Measurements from ENCODE around the gene DNAJC1.
"Not testable (repeated sequence)": the region's sequence is repeated elsewhere in the genome, so short reads cannot be mapped to it uniquely, and the experiment has no call there.

Gene DNAJC1

DNA sequence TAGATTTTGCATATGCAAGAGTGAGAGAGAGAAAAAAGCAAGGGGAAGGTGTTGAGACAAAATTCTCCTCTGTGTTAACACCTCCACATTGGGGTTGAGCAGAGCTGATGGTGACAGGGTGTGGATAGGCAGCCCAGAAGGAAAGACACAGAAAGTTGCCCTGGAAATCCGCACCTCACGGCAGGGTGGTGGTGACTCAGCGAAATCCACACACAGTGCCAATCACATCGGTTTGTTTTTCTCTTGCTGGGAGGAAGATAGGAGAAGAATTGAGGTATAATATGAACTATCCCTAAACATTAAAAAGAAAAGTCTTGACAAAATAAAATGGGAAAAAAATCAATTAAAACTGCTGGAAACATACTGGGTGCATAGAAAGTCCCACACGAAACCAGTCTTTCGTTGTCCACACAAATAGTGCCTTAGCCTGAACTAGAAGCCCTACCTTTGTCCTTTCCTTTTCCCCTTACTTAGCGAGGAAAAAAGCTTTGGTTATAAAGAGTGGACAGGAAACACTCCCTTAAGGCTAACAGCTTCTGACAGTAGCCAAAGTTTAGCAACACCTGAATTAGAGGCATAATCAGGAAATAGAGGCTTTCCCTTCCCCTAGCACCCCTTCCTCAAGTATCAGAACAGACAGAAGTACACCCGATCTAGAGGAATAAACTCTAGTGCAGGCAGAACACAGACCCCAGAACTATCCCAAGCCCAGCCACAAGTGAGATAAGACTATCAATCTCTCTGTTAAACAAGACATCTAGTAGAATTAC lies 39.2 kb upstream of the DNAJC1 start:
- H3K4me3 Mint-ChIP-seq = peak overlapping the region; percentile 6

DNA sequence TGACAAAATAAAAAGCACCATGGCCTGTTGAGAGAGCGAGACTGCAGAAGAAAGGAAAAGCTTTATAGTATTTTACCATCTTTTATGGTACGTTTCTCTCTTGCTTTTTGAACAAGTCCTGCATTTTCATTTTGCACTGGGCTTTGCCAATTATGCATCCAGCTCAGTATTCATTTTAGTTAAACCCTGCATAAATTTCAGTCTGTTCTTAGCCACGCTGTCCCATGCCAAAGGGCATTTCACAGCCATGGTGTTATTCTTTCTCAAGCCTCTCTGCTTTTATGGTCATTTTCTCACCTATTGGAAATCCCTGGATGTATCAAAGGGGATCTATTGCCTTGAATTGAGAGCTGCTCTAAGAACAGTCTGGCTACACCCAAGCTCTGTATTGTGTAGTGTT lies 30.8 kb upstream of the DNAJC1 start:
- no peak for DNase-seq
- Mint-ChIP-seq H3K27me3 (ENCODE audit: low read depth, poor library complexity) (no peaks in the 10 kb centered on the region), H3K4me1 (no peaks in the 10 kb centered on the region), H3K27ac (no peak overlapping the region), H3K36me3 (ENCODE audit: low read depth) (peaks cover 33% of the 10 kb centered on the region), H3K4me3 (no peak overlapping the region), H3K9me3 (peaks cover 59% of the 10 kb centered on the region)
- TF ChIP-seq, protein P1, sequence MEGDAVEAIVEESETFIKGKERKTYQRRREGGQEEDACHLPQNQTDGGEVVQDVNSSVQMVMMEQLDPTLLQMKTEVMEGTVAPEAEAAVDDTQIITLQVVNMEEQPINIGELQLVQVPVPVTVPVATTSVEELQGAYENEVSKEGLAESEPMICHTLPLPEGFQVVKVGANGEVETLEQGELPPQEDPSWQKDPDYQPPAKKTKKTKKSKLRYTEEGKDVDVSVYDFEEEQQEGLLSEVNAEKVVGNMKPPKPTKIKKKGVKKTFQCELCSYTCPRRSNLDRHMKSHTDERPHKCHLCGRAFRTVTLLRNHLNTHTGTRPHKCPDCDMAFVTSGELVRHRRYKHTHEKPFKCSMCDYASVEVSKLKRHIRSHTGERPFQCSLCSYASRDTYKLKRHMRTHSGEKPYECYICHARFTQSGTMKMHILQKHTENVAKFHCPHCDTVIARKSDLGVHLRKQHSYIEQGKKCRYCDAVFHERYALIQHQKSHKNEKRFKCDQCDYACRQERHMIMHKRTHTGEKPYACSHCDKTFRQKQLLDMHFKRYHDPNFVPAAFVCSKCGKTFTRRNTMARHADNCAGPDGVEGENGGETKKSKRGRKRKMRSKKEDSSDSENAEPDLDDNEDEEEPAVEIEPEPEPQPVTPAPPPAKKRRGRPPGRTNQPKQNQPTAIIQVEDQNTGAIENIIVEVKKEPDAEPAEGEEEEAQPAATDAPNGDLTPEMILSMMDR (IDR thresholded peaks at IDR 0.05) = no peak

More for the DNA sequence above, 39.2 kb upstream of the DNAJC1 start:
- H3K27me3 Mint-ChIP-seq (ENCODE audit: low read depth, poor library complexity) = no peaks in the 10 kb centered on the region
- TF ChIP-seq, protein P1 (IDR thresholded peaks at IDR 0.05) = no peak
- peak overlapping the region; percentile 14 for H3K27ac Mint-ChIP-seq
- H3K36me3 Mint-ChIP-seq (ENCODE audit: low read depth) = no peaks in the 10 kb centered on the region
- H3K9me3 Mint-ChIP-seq = peaks cover 14% of the 10 kb centered on the region
- H3K4me1 Mint-ChIP-seq = peaks cover 24% of the 10 kb centered on the region
- DNase-seq = no peak

DNA sequence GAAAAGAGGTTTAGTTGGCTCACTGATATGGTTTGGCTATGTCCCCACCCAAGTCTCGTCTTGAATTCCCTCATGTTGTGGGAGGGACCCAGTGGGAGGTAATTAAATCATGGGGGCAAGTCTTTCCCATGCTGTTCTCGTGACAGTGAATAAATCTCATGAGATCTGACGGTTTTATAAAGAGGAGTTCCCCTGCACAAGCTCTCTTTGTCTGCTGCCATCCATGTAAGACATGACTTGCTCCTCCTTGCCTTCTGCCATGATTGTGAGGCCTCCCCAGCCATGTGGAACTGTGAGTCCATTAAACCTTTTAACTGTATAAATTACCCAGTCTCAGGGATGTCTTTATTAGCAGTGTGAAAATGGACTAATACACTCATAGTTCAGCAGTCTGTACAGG lies 28.7 kb upstream of the DNAJC1 start:
- H3K9me3 Mint-ChIP-seq = peaks cover 66% of the 10 kb centered on the region
- H3K4me1 Mint-ChIP-seq = not testable (repeated sequence)

DNA sequence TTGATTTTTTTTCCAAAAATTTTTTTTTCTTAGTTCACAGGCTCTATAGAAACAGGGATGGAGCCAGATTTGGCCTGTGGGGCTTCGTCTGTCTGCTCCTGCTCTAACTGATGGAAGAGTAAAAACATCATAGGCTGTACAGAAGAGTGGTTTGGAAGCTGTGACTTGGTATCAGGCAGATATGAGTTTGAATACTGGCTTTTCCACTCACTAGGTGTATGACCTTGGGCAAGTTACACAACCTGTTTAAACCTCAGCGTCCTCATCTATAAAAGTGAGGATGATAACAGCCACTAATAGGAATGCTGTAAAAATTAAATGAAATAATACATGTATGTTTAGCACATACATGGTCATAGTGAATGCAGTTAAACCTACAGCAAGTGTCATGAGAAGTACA lies 26.9 kb upstream of the DNAJC1 start:
- Mint-ChIP-seq H3K27ac (no peak overlapping the region), H3K4me3 (no peak overlapping the region), H3K27me3 (ENCODE audit: low read depth, poor library complexity) (no peaks in the 10 kb centered on the region), H3K36me3 (ENCODE audit: low read depth) (peaks cover 30% of the 10 kb centered on the region), H3K9me3 (peaks cover 66% of the 10 kb centered on the region), H3K4me1 (no peaks in the 10 kb centered on the region)
- no peak for DNase-seq
- TF ChIP-seq, protein P1 (IDR thresholded peaks at IDR 0.05) = no peak

More for the DNA sequence above, 28.7 kb upstream of the DNAJC1 start:
- H3K27me3 Mint-ChIP-seq (ENCODE audit: low read depth, poor library complexity); DNase-seq; H3K4me3 Mint-ChIP-seq; H3K27ac Mint-ChIP-seq: not testable (repeated sequence)
- peaks cover 34% of the 10 kb centered on the region for H3K36me3 Mint-ChIP-seq (ENCODE audit: low read depth)

DNA sequence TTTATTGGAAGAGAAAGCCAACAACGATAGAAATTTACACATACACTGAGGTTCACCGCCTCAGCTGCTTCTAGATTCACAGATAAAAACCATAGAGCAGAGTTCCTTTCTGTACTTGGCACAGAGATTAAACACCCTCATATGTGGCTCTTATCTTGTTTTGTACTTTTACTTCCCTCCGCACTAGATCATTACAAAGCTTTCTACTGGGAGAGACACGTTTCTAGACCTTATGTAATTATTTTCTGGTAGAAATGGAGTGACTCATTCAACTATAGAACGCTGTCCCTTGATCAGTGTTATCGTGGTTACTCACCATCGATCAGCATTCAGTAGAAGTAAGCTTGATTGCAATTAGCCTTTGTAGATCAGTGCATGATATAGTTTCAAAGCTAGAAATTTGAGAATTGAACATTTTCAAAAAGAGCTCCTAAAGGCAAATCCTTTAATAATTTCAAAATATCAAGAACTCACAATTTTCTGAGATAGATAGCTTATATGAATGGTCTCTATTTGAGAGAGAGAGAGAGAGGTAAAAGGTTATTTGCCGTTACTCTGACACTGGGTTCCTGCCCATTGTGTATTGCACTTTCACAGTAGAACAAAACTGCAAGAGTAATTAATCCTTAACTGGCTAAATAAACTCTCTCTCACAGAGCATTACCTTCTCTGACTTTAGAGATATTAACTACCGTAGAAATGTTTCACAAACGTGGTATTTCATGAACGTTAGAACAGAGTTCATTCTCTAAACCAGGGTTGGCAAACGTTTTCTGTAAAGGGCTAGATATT lies 26.1 kb upstream of the DNAJC1 start:
- DNase-seq = no peak
- TF ChIP-seq, protein P1 (IDR thresholded peaks at IDR 0.05) = no peak
- peaks cover 24% of the 10 kb centered on the region for H3K36me3 Mint-ChIP-seq (ENCODE audit: low read depth)

DNA sequence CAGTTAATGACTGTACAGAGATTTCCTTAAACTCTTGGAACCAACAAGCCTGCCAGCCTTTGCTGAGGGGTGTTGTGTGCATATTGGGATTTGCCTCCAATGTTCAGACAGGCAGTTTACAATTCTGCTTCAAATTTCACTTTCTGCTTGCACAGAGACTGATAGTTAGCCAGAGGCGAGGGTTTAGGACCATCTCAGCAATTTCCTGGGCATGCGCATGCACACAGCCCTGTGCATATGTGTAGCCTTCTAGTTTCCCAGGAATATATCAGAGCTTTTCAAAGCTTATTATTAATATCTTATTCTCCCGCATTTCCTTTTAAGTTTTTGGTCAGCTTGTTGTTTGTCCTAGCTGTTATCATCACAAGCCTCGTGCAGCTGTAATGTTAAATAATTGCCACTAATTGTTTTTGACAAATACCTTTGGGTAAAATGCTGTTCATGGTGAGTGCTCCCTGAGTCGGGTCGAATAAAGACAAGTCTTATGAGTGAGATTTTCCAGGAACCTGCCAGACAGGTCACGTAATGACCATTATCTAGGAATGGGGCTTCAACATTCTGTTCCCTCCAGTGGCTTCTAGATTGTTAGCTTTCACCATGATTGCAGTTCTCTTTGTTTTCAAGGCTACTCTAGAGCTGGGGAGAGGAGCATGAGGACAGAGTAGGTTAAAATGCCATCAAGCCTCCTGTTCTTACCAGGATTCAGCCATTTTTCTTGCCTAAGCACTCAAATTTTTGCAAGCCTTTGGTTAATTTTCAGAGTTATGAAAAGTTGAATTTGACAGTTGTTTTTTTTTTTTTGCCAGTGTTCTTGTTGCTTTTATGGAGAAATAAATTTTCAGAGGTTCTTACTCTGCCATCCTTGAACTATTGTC lies 24.1 kb upstream of the DNAJC1 start:
- Mint-ChIP-seq H3K36me3 (ENCODE audit: low read depth) (peaks cover 14% of the 10 kb centered on the region), H3K4me1 (peaks cover 4% of the 10 kb centered on the region), H3K9me3 (peaks cover 53% of the 10 kb centered on the region), H3K27ac (no peak overlapping the region), H3K27me3 (ENCODE audit: low read depth, poor library complexity) (no peaks in the 10 kb centered on the region), H3K4me3 (no peak overlapping the region)
- TF ChIP-seq, protein P1 (IDR thresholded peaks at IDR 0.05) = no peak
- no peak for DNase-seq

More for the DNA sequence above, 26.1 kb upstream of the DNAJC1 start:
- Mint-ChIP-seq H3K4me3 (no peak overlapping the region), H3K27me3 (ENCODE audit: low read depth, poor library complexity) (no peaks in the 10 kb centered on the region), H3K9me3 (peaks cover 62% of the 10 kb centered on the region), H3K27ac (no peak overlapping the region), H3K4me1 (no peaks in the 10 kb centered on the region)
